ENCODE results near the gene AMZ2. TPM values are rescaled to one million over a fixed set of nuclear protein-coding genes. Genes with fewer than 3 reads are reported as not detected.
A peak's percentile ranks its signal among the peaks of the same experiment; 100 is the strongest.

Gene AMZ2
- total and polyA plus RNA-seq, 2 of the 8 experiments (the other 6 are each of a cell fraction or from before 2014, with no cell fraction given): 49.5 to 71.0 TPM

- H3K27ac ChIP-seq (ENCODE audit: low read depth, low read length): no peak overlapping the region
- FAIRE-seq (no peak), DNase-seq (ENCODE audit: low read depth in 1 of 2, low spot score in 2 of 2) (no peak)
- H3K14ac ChIP-seq (ENCODE audit: insufficient read length): no peak overlapping the region
- H2BK5ac ChIP-seq (ENCODE audit: low read depth, low read length): no peak overlapping the region
- CTCF ChIA-PET (ENCODE audit: partially characterized antibody): interaction anchor here (0.5 to 2.0 kb wide), 6 partner anchors 10 to 312 kb away, joined by 3 to 5 read pairs (median 4); no protein-coding TSS in a partner anchor
- peak overlapping the region; percentile 17 for H3K4ac ChIP-seq (replicated peaks; ENCODE audit: insufficient read length, low read depth, low read length)
- 70% methylated on average over 10 of the region's 10 CpGs; no CpG with 5 or more reads in 1 of the 2 experiments for WGBS, 2 experiments (ENCODE audit: extremely low coverage in 1 of 2, insufficient coverage in 1 of 2, insufficient read length in 1 of 2, insufficient replicate concordance in 2 of 2, low coverage in 1 of 2, low lambda C conversion rate in 2 of 2, missing lambda C conversion rate in 1 of 2)
- 0 out of 4 replicates have a peak overlapping the region, but pooled peaks of 1 of the 2 experiments have one; percentile 43 for H3K4me2 ChIP-seq (ENCODE audit: insufficient read depth in 1 of 2, low read depth in 2 of 2, low read length in 2 of 2)
- no peak overlapping the region for H3K9ac ChIP-seq (replicated peaks in 1 of 4; ENCODE audit: extremely low read depth in 1 of 4, low read depth in 3 of 4, low read length in 3 of 4)
- H3K9me3 ChIP-seq (ENCODE audit: insufficient read depth in 2 of 2, low read depth in 1 of 2, low read length in 1 of 2): no peaks in the 10 kb centered on the region
- POLR2A ChIA-PET (ENCODE audit: partially characterized antibody): interaction anchor here (2.2 to 2.5 kb wide), 2 partner anchors 8 to 10 kb away, joined by 7 read pairs; no protein-coding TSS in a partner anchor
- no peak overlapping the region for H2AFZ ChIP-seq (ENCODE audit: low read length)
- H2AK5ac ChIP-seq (ENCODE audit: low read depth, low read length): no peak overlapping the region
- no peaks in the 10 kb centered on the region for H3K27me3 ChIP-seq (replicated peaks in 1 of 4; ENCODE audit: control insufficient read depth in 3 of 4, extremely low read depth in 1 of 4, insufficient read depth in 3 of 4, low read length in 3 of 4)
- H3K23me2 ChIP-seq (ENCODE audit: low read depth, low read length): no peaks in the 10 kb centered on the region
- no peak overlapping the region for H3K23ac ChIP-seq (ENCODE audit: insufficient read length)
- no peaks in the 10 kb centered on the region for H4K20me1 ChIP-seq (replicated peaks in 1 of 2; ENCODE audit: control insufficient read depth in 1 of 2, insufficient read depth in 2 of 2, low read length in 2 of 2)
- no peaks in the 10 kb centered on the region for H3K79me1 ChIP-seq (ENCODE audit: low read depth, low read length)
- no peak overlapping the region for H4K5ac ChIP-seq (ENCODE audit: insufficient read length, low read depth, low read length)
- no peak overlapping the region for H2BK20ac ChIP-seq (ENCODE audit: low read length)
- H3K4me1 ChIP-seq (replicated peaks in 1 of 4; ENCODE audit: control insufficient read depth in 3 of 4, insufficient read depth in 4 of 4, low read length in 3 of 4): peaks cover 2 to 16% (median 6%) of the 10 kb centered on the region in 4 experiments
- no peak overlapping the region; a peak in 1 of 8 replicates for H3K4me3 ChIP-seq (ENCODE audit: extremely low read depth in 1 of 4, insufficient read depth in 2 of 4, low read depth in 3 of 4, low read length in 4 of 4)
- H4K8ac ChIP-seq (ENCODE audit: extremely low read depth, insufficient read depth, low read length): no peak overlapping the region
- H3K36me3 ChIP-seq (ENCODE audit: control insufficient read depth in 2 of 4, insufficient read depth in 4 of 4, low read length in 3 of 4): no peaks in the 10 kb centered on the region
- H2BK120ac ChIP-seq (replicated peaks; ENCODE audit: low read depth, low read length): no peak overlapping the region
- H3K56ac ChIP-seq (replicated peaks; ENCODE audit: insufficient read length, low read depth, low read length): no peak overlapping the region
- H2BK15ac ChIP-seq (ENCODE audit: low read length): peak overlapping the region; percentile 61; the same call in 1 of the 2 replicates
- no peak overlapping the region for H4K91ac ChIP-seq (replicated peaks; ENCODE audit: insufficient read length, low read length)
- H3K18ac ChIP-seq (ENCODE audit: extremely low read depth, low read length): no peak overlapping the region; the same call in 1 of the 2 replicates
- H3K79me2 ChIP-seq (ENCODE audit: control insufficient read depth in 1 of 2, insufficient read depth in 2 of 2, low read length in 2 of 2): no peaks in the 10 kb centered on the region; a peak in 1 of 4 replicates
- H2BK12ac ChIP-seq (ENCODE audit: low read depth, low read length): no peak overlapping the region
- TF ChIP-seq POLR2AphosphoS5 (IDR thresholded peaks at IDR 0.05; ENCODE audit: low read depth, low read length): no peak
Measured at GRCh38 chr17:68302066-68302564, 54.3 kb downstream of the AMZ2 start.

Measured in H1 (cell line).